PC-3 (cell line): ENCODE measurements around the gene SYNGR2. TPM values are rescaled to one million over a fixed set of nuclear protein-coding genes. Genes with fewer than 3 reads are reported as not detected.

Experiments
- ATAC-seq: fragments of 200-7000 bp; cut with Tn5 transposase; 2 replicates; pipeline ENCODE4 v1.9.1; 2020; ENCODE audit warnings: mild to moderate bottlenecking, moderate library complexity
- BruUV-seq: library from RNA; stranded (reverse); fragments of 400-500 nt; replicated peaks from 2 replicates; lab custom pipeline; 2021; lab: Mats Ljungman, UMichigan
- CTCF ChIA-PET: fragments of 300-600 bp; sonication (Branson Sonifier 250); formaldehyde crosslinking; loops from one replicate; lab custom pipeline; 2022; ENCODE audit warnings: antibody characterized with exemption; lab: Charles Lee
- POLR2A ChIA-PET: fragments of 300-600 bp; sonication (Branson Sonifier 250); formaldehyde crosslinking; loops from one replicate; lab custom pipeline; 2022; ENCODE audit warnings: antibody characterized with exemption; ENCODE audit not compliant: unreplicated experiment; lab: Charles Lee
- DNase-seq: peaks from one replicate; pipeline ENCODE4 v3.0.0-alpha.2; 2015
- H2AFZ ChIP-seq: fragments of 300-600 bp; sonication (generic); 2 replicates; pipeline ENCODE4 v1.6.0; 2016; ENCODE audit warnings: antibody characterized with exemption, low read length
- H3F3A ChIP-seq: fragments of 300-600 bp; sonication (generic); one replicate; pipeline ENCODE4 v1.6.0; 2017; ENCODE audit warnings: antibody characterized with exemption, low read length, control low read depth, mild to moderate bottlenecking; ENCODE audit not compliant: unreplicated experiment
- H3K27ac ChIP-seq: fragments of 300-600 bp; sonication (generic); 2 replicates; pipeline ENCODE4 v1.5.1; 2016; ENCODE audit warnings: mild to moderate bottlenecking, low read length
- H3K27me3 ChIP-seq: fragments of 300-600 bp; sonication (generic); 2 replicates; pipeline ENCODE4 v1.6.1; 2016; ENCODE audit warnings: low read length, mixed read lengths
- H3K36me3 ChIP-seq: fragments of 300-600 bp; sonication (generic); 2 replicates; pipeline ENCODE4 v1.6.1; 2016; ENCODE audit warnings: low read depth, mixed run types, low read length, mixed read lengths
- H3K4me1 ChIP-seq: fragments of 300-600 bp; sonication (generic); 2 replicates; pipeline ENCODE4 v1.5.1; 2016; ENCODE audit warnings: low read length; ENCODE audit not compliant: insufficient read depth
- H3K4me2 ChIP-seq: fragments of 300-600 bp; sonication (generic); 2 replicates; pipeline ENCODE4 v1.6.0; 2016; ENCODE audit warnings: low read length
- H3K4me3 ChIP-seq: fragments of 300-600 bp; sonication (generic); 2 replicates; pipeline ENCODE4 v1.5.1; 2016; ENCODE audit warnings: mild to moderate bottlenecking, low read length, mixed read lengths
- H3K79me2 ChIP-seq: fragments of 300-600 bp; sonication (generic); 2 replicates; pipeline ENCODE4 v1.6.1; 2017; ENCODE audit warnings: low read length, mixed read lengths
- H3K9ac ChIP-seq: fragments of 300-600 bp; sonication (generic); 2 replicates; pipeline ENCODE4 v1.6.0; 2016; ENCODE audit warnings: mild to moderate bottlenecking, low read length
- H3K9me2 ChIP-seq: fragments of 300-600 bp; sonication (generic); replicated peaks from 2 replicates; pipeline ENCODE4 v1.6.1; 2016; ENCODE audit warnings: mixed run types, low read length, mixed read lengths
- H3K9me3 ChIP-seq: fragments of 300-600 bp; sonication (generic); 2 replicates; pipeline ENCODE4 v1.6.1; 2016; ENCODE audit warnings: low read length, mixed read lengths
- H4K20me1 ChIP-seq: fragments of 300-600 bp; sonication (generic); 2 replicates; pipeline ENCODE4 v1.6.1; 2016; ENCODE audit warnings: low read length, mixed read lengths
- EZH2 ChIP-seq: fragments of 300-600 bp; sonication (generic); IDR thresholded peaks from one replicate; pipeline ENCODE4 v1.6.1; 2017; ENCODE audit warnings: antibody characterized with exemption, mild to moderate bottlenecking, low read length; ENCODE audit not compliant: unreplicated experiment
- EZH2phosphoT487 ChIP-seq: fragments of 300-600 bp; sonication (generic); IDR thresholded peaks from 2 replicates; pipeline ENCODE4 v1.6.1; 2018; ENCODE audit warnings: mild to moderate bottlenecking, antibody characterized with exemption, low read length, borderline replicate concordance
- intact Hi-C: fragments of 100-400 bp; cut with micrococcal nuclease; formaldehyde crosslinking; loops from 2 replicates; pipeline ENCODE4 v1.9.0; 2023
- total RNA-seq: library from RNA; depleted of rRNA; stranded (reverse); fragments of >200 nt; gene quantifications from 2 replicates; pipeline ENCODE4 v1.2.3, GENCODE V29; 2014
- TF ChIP-seq, protein P1 (sequence below): fragments of 300-600 bp; sonication (generic); conservative IDR thresholded peaks from 2 replicates; pipeline ENCODE4 v1.5.1; 2017; ENCODE audit warnings: antibody characterized with exemption, low read depth, mild to moderate bottlenecking, low read length

SYNGR2 gene
- total RNA-seq, 1 experiment from 2014 or later, result 213 TPM

DNA sequence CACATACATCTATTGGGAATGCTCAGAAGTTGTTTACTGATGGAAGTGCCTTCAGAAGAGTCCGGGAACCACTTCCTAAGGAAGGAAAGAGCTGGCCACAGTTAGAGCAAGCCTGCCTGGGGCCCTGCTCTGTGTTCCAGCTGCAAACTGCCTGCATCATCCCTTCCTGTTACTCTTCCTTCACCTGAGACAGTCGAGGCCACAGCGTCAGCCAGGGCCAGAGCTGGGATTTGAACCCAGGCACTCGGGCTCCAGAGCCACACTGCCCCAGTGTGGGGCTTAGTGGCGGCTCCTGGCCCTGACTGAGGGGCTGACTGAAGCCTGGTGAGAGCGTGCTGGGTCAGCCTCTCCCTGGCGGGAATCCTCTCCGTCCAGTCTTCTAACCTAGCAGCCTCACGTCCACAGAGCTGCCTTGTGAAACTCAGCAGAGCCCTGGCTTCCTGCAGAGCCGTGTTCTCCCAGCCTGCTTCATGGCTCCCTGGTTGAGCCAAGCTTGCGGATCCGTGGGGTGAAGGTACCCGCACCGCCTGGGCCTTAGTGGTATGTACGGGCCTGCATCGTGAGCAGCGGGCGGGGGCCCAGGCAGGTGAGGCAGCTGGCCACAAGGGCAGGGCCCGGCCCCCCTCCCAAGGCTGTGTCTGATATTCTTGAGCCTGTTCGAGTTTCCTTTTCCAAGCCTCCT is 26.8 kb upstream of the SYNGR2 start:
- Histone ChIP-seq H3K27ac (peak overlapping the region; percentile 95), H3K4me1 (peaks cover 49% of the 10 kb centered on the region), H3K27me3 (no peaks in the 10 kb centered on the region), H3K9me3 (no peaks in the 10 kb centered on the region), H3K9ac (peak overlapping the region; percentile 72), H2AFZ (0 out of 2 replicates have a peak overlapping the region, but pooled peaks have one; percentile 14), H3K9me2 (no peaks in the 10 kb centered on the region), H4K20me1 (no peaks in the 10 kb centered on the region), H3K4me2 (peak overlapping the region; percentile 79), H3F3A (no peaks in the 10 kb centered on the region), H3K4me3 (peak overlapping the region; percentile 42), H3K36me3 (no peaks in the 10 kb centered on the region), H3K79me2 (no peaks in the 10 kb centered on the region)
- TSS peak; percentile 63 for BruUV-seq
- ChIA-PET POLR2A (interaction anchor here (0.7 kb wide), 1 partner anchor 100 kb away, joined by 12 read pairs; no protein-coding TSS in a partner anchor), CTCF (interaction anchor here (0.6 to 1.0 kb wide), 8 partner anchors 10 to 300 kb away, joined by 3 to 21 read pairs (median 5); no protein-coding TSS in a partner anchor)
- TF ChIP-seq EZH2phosphoT487 (no peak), EZH2 (no peak)
- TF ChIP-seq, protein P1, sequence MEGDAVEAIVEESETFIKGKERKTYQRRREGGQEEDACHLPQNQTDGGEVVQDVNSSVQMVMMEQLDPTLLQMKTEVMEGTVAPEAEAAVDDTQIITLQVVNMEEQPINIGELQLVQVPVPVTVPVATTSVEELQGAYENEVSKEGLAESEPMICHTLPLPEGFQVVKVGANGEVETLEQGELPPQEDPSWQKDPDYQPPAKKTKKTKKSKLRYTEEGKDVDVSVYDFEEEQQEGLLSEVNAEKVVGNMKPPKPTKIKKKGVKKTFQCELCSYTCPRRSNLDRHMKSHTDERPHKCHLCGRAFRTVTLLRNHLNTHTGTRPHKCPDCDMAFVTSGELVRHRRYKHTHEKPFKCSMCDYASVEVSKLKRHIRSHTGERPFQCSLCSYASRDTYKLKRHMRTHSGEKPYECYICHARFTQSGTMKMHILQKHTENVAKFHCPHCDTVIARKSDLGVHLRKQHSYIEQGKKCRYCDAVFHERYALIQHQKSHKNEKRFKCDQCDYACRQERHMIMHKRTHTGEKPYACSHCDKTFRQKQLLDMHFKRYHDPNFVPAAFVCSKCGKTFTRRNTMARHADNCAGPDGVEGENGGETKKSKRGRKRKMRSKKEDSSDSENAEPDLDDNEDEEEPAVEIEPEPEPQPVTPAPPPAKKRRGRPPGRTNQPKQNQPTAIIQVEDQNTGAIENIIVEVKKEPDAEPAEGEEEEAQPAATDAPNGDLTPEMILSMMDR, result no peak
- DNase-seq (peak; percentile 25), ATAC-seq (0 out of 2 replicates have a peak, but pooled peaks have one; percentile 0)
- intact Hi-C loops, result loop anchor here (2.0 kb wide), 1 partner anchor 27 kb away; the partner anchor contains the start of gene SYNGR2

DNA sequence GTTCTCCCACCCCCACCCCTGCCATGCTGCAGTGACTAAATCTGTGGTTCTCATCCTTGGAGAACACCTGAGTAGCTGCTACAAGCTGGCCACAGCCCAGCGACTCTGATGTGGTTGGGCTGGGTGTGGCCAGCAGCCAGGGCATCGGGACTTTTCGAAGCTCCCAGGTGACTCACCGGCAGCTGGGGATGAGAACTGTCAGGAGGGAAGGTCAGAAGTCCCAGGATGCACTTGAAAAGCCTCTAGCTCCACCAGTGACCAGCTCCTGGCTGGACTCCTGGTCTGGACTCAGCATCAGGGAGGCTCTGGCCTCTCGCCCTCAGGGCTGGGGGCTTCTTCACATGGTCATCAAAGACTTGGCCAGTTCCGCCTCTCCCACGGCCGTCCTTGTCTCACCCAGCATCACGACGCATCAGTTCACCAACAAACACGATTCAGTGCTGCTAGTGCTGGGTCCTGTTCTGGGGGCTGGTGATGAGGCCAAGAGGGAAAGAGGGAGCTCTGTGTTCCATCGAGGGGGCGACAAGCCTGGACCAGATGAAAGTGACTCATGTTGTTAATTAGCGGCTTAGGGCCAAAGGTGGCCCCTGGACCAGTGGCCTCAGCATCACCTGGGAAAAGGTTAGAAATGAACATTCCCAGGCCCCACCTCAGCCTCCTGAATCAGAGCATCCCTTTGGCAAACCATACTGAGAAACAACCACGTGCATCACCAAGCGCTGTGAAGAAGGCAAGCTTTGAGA is 26.1 kb upstream of the SYNGR2 start:
- intact Hi-C loops, result no loop called here
- peak overlapping the region; percentile 42; the same call in 1 of the 2 replicates for H3K4me3 ChIP-seq
- DNase-seq (peak; percentile 100), ATAC-seq (peak; percentile 43)
- no peaks in the 10 kb centered on the region for H4K20me1 ChIP-seq
- no peaks in the 10 kb centered on the region for H3K9me2 ChIP-seq
- H3K9me3 ChIP-seq, result no peaks in the 10 kb centered on the region
- peak overlapping the region; percentile 95 for H3K27ac ChIP-seq
- peak overlapping the region; percentile 72 for H3K9ac ChIP-seq
- CTCF ChIA-PET, result interaction anchor here (0.5 to 1.0 kb wide), 9 partner anchors 9 to 299 kb away, joined by 3 to 21 read pairs (median 5); no protein-coding TSS in a partner anchor
- H3K27me3 ChIP-seq, result no peaks in the 10 kb centered on the region
- no peak overlapping the region for H2AFZ ChIP-seq
- POLR2A ChIA-PET, result interaction anchor here (0.6 to 0.7 kb wide), 2 partner anchors 45 to 101 kb away, joined by 3 to 12 read pairs; partner anchors contain the start of genes AFMID and TK1
- H3K79me2 ChIP-seq, result no peaks in the 10 kb centered on the region
- TF ChIP-seq EZH2phosphoT487, result no peak
- TF ChIP-seq EZH2, result no peak
- TF ChIP-seq, protein P1, result no peak
- no peaks in the 10 kb centered on the region for H3F3A ChIP-seq
- BruUV-seq, result no TSS peak
- peak overlapping the region; percentile 79 for H3K4me2 ChIP-seq
- H3K36me3 ChIP-seq, result no peaks in the 10 kb centered on the region
- peaks cover 49% of the 10 kb centered on the region for H3K4me1 ChIP-seq
